Lung (tissue), 12 donors: ENCODE measurements around the gene ANKRD66. TPM values are rescaled to one million over a fixed set of nuclear protein-coding genes. Genes with fewer than 3 reads are reported as not detected.
"Not testable (repeated sequence)": the region's sequence is repeated elsewhere in the genome, so short reads cannot be mapped to it uniquely, and the experiment has no call there.

Experiments used
- ATAC-seq: fragments of 200-7000 bp; cut with Tn5 transposase; one replicate; pipeline ENCODE4 v1.9.1; 2020; ENCODE audit warnings: moderate number of reproducible peaks; ENCODE audit not compliant: insufficient read depth, low FRiP score
- DNase-seq, 3 donors: peaks; one replicate each; pipeline ENCODE4 v3.0.0-alpha.2; 2013 to 2017
- H3K27ac ChIP-seq, 2 donors: one replicate each; pipeline ENCODE4 v1.5.1; 2013; ENCODE audit warnings: mild to moderate bottlenecking in 2 of 2, moderate library complexity in 2 of 2, control low read depth in 1 of 2, inconsistent platforms in 1 of 2, low read depth in 1 of 2, low read length in 1 of 2
- H3K27me3 ChIP-seq, 3 donors: one replicate each; pipeline ENCODE4 v1.5.1; 2013; ENCODE audit warnings: low read length in 2 of 3; ENCODE audit not compliant: control insufficient read depth in 3 of 3, insufficient read depth in 3 of 3
- H3K36me3 ChIP-seq, 4 donors: one replicate each; pipeline ENCODE4 v1.5.1; 2013; ENCODE audit warnings: low read length in 4 of 4, mild to moderate bottlenecking in 1 of 4, moderate library complexity in 1 of 4; ENCODE audit not compliant: control insufficient read depth in 4 of 4, insufficient read depth in 4 of 4
- H3K4me1 ChIP-seq, 5 donors: one replicate each; pipeline ENCODE4 v1.5.1; 2013; ENCODE audit warnings: low read length in 5 of 5, mild to moderate bottlenecking in 2 of 5, moderate library complexity in 1 of 5; ENCODE audit not compliant: control insufficient read depth in 5 of 5, insufficient read depth in 5 of 5
- H3K4me3 ChIP-seq: one replicate; pipeline ENCODE4 v1.5.1; 2013; ENCODE audit warnings: mild to moderate bottlenecking, control low read depth, moderate library complexity
- H3K9ac ChIP-seq, 2 donors: one replicate each; pipeline ENCODE4 v1.5.1; 2013; ENCODE audit warnings: low read length in 2 of 2, control low read depth in 1 of 2; ENCODE audit not compliant: insufficient read depth in 1 of 2
- H3K9me3 ChIP-seq, 4 donors: one replicate each; pipeline ENCODE4 v1.5.1; 2013; ENCODE audit warnings: low read length in 3 of 4, mild to moderate bottlenecking in 1 of 4, moderate library complexity in 1 of 4; ENCODE audit not compliant: control insufficient read depth in 4 of 4, insufficient read depth in 3 of 4
- WGBS, 2 donors: extraction: QIAGEN DNeasy Blood & Tissue Kit; methylation state at CpG; one replicate each; pipeline ENCODE4 v1.1.7; 2013; 5-methylcytosine and 5-hydroxymethylcytosine counted together
- polyA plus RNA-seq, 2 donors: library from polyadenylated mRNA; stranded (reverse); fragments of 200-250 nt; gene quantifications; one replicate each; pipeline ENCODE4 v1.2.1, GENCODE V29; 2013
- total RNA-seq, 2 donors: library from RNA; depleted of rRNA in 1 of 2; stranded (reverse); fragments of >200 nt in 1 of 2; gene quantifications; one replicate each; pipeline ENCODE4 v1.2.1, GENCODE V29; 2014 to 2021
- TF ChIP-seq, protein P1 (sequence below): IDR thresholded peaks from 2 replicates; pipeline ENCODE4 v1.5.1; 2012; ENCODE audit warnings: mild to moderate bottlenecking; ENCODE audit errors: control extremely low read depth, extremely low read depth
- donor health status: control.
- donor health status: control.
- donor health status: Bipolar disorder and iron deficiency.
- donor health status: healthy.
- donor health status: DM: yes; HTN: yes; CAD: no.

ANKRD66 gene
- total and polyA plus RNA-seq, 4 donors, result 5.1 to 12.4 (median 8.4) TPM

DNA sequence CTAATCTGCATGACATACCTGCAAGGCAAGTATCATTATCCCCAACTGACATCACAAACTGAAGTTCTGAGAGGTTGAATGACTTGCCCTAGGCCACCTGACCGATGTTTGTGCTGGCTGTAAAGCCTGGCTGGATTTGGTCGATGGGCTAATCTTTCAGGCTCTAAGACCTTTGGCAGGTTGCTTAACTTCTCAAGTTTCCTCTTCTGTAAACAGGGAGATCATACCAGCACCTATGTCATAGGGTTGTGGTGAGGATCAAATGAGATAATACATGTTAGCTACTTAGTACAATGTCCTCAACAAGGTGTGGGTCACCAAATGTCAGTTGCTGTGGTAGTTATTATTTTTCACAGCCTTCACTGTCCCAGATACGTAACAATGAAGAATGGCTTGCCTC is 14.2 kb downstream of the ANKRD66 start:
- 72 to 75% methylated on average over 3 of the region's 3 CpGs for WGBS, 2 donors
- H3K27me3 ChIP-seq, result no peaks in the 10 kb centered on the region

DNA sequence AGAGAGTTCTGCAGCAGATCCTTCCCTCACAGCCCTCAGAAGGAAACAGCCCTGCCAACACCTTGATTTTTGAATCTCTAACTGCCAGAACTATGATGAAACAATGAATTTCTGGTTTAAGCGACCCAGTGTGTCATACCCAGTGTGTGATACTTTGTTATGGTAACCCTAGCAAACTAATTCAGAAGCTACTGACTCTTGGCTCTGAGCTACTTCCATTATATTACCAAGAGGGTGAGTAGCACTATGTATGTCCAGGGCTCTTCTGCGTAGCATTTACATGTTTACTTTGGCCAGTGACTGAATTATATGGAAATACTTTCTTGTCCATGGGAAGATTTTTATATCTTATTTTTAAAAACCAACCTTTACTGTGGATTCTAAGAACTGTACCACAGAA is 16.7 kb downstream of the ANKRD66 start:
- Histone ChIP-seq H3K4me1 (no peaks in the 10 kb centered on the region), H3K27ac (no peak overlapping the region), H3K27me3 (no peaks in the 10 kb centered on the region), H3K36me3 (no peaks in the 10 kb centered on the region), H3K9ac (no peak overlapping the region), H3K9me3 (no peaks in the 10 kb centered on the region), H3K4me3 (no peak overlapping the region)
- DNase-seq (no peak), ATAC-seq (no peak)
- WGBS, 2 donors, result 79 to 82% methylated on average over 2 of the region's 2 CpGs
- TF ChIP-seq, protein P1, sequence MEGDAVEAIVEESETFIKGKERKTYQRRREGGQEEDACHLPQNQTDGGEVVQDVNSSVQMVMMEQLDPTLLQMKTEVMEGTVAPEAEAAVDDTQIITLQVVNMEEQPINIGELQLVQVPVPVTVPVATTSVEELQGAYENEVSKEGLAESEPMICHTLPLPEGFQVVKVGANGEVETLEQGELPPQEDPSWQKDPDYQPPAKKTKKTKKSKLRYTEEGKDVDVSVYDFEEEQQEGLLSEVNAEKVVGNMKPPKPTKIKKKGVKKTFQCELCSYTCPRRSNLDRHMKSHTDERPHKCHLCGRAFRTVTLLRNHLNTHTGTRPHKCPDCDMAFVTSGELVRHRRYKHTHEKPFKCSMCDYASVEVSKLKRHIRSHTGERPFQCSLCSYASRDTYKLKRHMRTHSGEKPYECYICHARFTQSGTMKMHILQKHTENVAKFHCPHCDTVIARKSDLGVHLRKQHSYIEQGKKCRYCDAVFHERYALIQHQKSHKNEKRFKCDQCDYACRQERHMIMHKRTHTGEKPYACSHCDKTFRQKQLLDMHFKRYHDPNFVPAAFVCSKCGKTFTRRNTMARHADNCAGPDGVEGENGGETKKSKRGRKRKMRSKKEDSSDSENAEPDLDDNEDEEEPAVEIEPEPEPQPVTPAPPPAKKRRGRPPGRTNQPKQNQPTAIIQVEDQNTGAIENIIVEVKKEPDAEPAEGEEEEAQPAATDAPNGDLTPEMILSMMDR, result no peak

More for the DNA sequence above, 14.2 kb downstream of the ANKRD66 start:
- no peak overlapping the region for H3K9ac ChIP-seq
- peaks cover 0 to 2% (median 0%) of the 10 kb centered on the region in 5 donors for H3K4me1 ChIP-seq
- no peak overlapping the region for H3K27ac ChIP-seq
- H3K9me3 ChIP-seq, result no peaks in the 10 kb centered on the region
- TF ChIP-seq, protein P1, result no peak
- no peak overlapping the region for H3K4me3 ChIP-seq
- ATAC-seq, result no peak
- H3K36me3 ChIP-seq, result no peaks in the 10 kb centered on the region
- DNase-seq, result no peak

DNA sequence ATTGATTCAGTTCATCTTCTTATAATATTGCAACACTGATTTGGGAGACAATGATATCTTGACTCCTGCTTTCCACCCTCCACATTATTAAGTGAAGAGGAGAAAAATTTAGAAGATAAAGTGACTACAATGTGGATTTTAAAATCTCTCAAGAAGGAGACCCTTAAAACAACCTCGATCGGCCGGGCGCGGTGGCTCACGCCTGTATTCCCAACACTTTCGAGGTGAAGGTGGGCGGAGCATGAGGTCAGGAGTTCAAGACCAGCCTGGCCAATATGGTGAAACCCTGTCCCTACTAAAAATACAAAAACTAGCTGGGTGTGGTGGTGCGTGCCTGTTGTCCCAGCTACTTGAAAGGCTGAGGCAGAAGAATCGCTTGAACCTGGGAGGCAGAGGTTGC is 17.5 kb downstream of the ANKRD66 start:
- H3K9me3 ChIP-seq, H3K27me3 ChIP-seq, H3K9ac ChIP-seq, DNase-seq, H3K4me1 ChIP-seq, H3K4me3 ChIP-seq, ATAC-seq, H3K36me3 ChIP-seq, H3K27ac ChIP-seq: not testable (repeated sequence)
- WGBS, 2 donors, result 92 to 95% methylated on average over 10 of the region's 10 CpGs

DNA sequence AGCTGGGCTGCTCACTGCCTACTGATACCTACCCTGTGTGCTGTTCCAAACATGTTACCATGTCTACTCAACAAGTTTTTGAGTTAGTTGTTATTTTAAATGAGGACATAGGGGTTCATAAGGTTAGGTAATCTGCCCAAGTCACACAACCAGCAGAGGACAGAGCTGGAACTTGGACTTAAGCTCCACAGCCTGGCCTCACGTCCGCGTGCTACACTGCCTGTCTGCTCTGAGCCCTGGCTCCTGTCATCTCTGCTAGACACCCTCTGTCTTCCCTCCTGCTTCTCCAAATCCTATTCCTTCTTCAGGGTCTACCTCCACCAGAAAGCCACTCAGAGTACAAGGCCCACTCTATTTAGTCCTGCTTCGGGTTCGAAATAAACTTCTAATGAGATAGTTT is 18.2 kb downstream of the ANKRD66 start:
- no peaks in the 10 kb centered on the region for H3K9me3 ChIP-seq
- ATAC-seq (no peak), DNase-seq (no peak)
- H3K4me1 ChIP-seq, result no peaks in the 10 kb centered on the region
- 95 to 98% methylated on average over 5 of the region's 5 CpGs for WGBS, 2 donors
- H3K36me3 ChIP-seq, result no peaks in the 10 kb centered on the region
- TF ChIP-seq, protein P1, result no peak
- no peak overlapping the region for H3K4me3 ChIP-seq
- H3K27ac ChIP-seq, result no peak overlapping the region
- H3K27me3 ChIP-seq, result no peaks in the 10 kb centered on the region
- H3K9ac ChIP-seq, result no peak overlapping the region
